Inferior parietal cortex (tissue), 1 donor: ENCODE results near the gene HOMER3.

ENCODE experiments used
- DNase-seq: peaks from one replicate; pipeline ENCODE4 v3.0.0-alpha.2; 2016; ENCODE audit errors: extremely low spot score

The HOMER3 gene

DNA sequence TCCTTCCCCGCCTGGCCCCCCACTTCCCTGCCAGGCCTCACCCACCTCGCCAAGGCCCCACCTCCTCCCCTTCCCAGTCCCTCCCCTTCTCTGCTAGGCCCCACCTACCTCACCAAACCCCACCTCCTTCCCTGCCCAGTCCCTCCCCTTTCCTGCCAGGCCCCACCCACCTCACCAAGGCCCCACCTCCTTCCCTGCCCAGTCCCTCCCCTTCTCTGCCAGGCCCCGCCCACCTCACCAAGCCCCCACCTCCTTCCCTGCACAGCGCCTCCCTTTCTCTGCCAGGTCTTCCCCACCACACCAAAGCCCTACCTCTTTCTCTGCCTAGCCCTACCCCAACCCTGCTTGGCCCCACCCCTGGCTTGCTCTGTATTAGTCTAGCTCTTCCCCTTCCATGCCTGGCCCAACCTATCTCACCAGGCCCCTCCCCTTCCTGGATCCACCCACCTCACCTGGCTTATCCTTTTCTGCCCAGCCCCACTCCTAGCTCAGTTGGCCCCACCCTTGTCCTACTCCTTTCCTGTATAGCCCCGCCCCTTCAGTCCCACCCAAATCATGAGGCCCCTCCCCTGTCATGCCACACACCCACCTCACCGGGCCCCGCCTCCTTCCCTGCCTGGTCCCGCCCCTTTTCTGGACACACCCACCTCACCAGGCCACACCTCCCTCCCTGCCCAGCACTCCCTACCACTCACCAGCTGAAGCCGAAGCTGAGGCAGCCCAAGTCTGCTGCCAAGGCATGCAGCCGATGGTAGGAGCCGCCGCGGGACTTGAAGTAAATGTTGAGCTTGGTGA is 61.2 kb downstream of the HOMER3 start:
- no peak for DNase-seq
